Mucosa of gallbladder (tissue), 1 donor: Measurements from ENCODE around the gene THADA. TPM values are rescaled to one million over a fixed set of nuclear protein-coding genes. Genes with fewer than 3 reads are reported as not detected.
"Not testable (repeated sequence)": the region's sequence is repeated elsewhere in the genome, so short reads cannot be mapped to it uniquely, and the experiment has no call there.

Experiments used
- DNase-seq: peaks from one replicate; pipeline ENCODE4 v3.0.0-alpha.2; 2020; ENCODE audit warnings: low spot score
- total RNA-seq: library from RNA; stranded (reverse); gene quantifications from one replicate; pipeline ENCODE4 v1.2.1, GENCODE V29; 2021
- donor health status: DM: no; HTN: no; CAD: no.

Gene THADA
- total RNA-seq, 1 donor from 2014 or later, result 35.9 TPM

GRCh38 chr2:43412114-43412753, 183.6 kb downstream of the THADA start:
- no peak for DNase-seq

GRCh38 chr2:43410055-43410604, 185.7 kb downstream of the THADA start:
- DNase-seq, result no peak

GRCh38 chr2:43408407-43409160, 187.3 kb downstream of the THADA start:
- DNase-seq, result no peak

GRCh38 chr2:43407935-43408334, 187.9 kb downstream of the THADA start:
- DNase-seq, result no peak

GRCh38 chr2:43406651-43407279, 189.1 kb downstream of the THADA start:
- no peak for DNase-seq

GRCh38 chr2:43405829-43406228, 190.0 kb downstream of the THADA start:
- DNase-seq, result no peak

- DNase-seq, result no peak
These were observed 193.3 kb downstream of the THADA start for GRCh38 chr2:43402452-43402937.

- DNase-seq, result no peak
These were observed 193.8 kb downstream of the THADA start for GRCh38 chr2:43402002-43402401.

- DNase-seq, result no peak
These were observed 195.3 kb downstream of the THADA start for GRCh38 chr2:43400508-43400907.

GRCh38 chr2:43399515-43400264, 196.1 kb downstream of the THADA start:
- DNase-seq, result no peak

GRCh38 chr2:43399098-43399497, 196.7 kb downstream of the THADA start:
- DNase-seq, result no peak

- DNase-seq, result no peak
These were observed 198.0 kb downstream of the THADA start for GRCh38 chr2:43397821-43398220.

GRCh38 chr2:43397411-43397810, 198.4 kb downstream of the THADA start:
- DNase-seq, result no peak

- not testable (repeated sequence) for DNase-seq
These were observed 199.5 kb downstream of the THADA start for GRCh38 chr2:43396344-43396743.

- no peak for DNase-seq
These were observed 201.9 kb downstream of the THADA start for GRCh38 chr2:43393918-43394317.

- DNase-seq, result no peak
These were observed 204.0 kb downstream of the THADA start for GRCh38 chr2:43391878-43392215.

GRCh38 chr2:43391201-43391877, 204.5 kb downstream of the THADA start:
- peak; percentile 37 for DNase-seq

- no peak for DNase-seq
These were observed 206.0 kb downstream of the THADA start for GRCh38 chr2:43389581-43390466.

- no peak for DNase-seq
These were observed 207.5 kb downstream of the THADA start for GRCh38 chr2:43388371-43388770.
